Fibroblast of skin of left quadriceps (primary cell): Measurements from ENCODE around the gene DNAJC12.
"Not testable (repeated sequence)": the region's sequence is repeated elsewhere in the genome, so short reads cannot be mapped to it uniquely, and the experiment has no call there.

Experiments
- DNase-seq, 2 experiments: peaks; one replicate each; pipeline ENCODE4 v3.0.0-alpha.2; 2013; ENCODE audit warnings: low read depth in 2 of 2

DNAJC12 gene

DNA sequence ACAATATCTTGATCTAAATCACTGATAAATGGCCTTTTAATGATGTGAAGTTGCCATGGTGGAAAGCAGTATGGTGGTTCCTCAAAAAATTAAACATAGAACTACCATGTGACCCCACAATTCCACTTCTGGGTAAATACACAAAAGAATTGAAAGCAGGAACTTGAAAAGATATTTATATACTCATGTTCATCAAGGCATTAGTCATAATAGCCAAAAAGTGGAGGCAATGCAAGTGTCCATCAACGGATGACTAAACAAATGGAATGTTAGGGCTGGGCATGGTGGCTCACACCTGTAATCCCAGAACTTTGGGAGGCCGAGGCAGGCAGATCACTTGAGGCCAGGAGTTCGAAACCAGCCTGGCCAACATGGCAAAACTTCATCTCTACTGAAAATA is 2.0 kb upstream of the DNAJC12 start:
- DNase-seq = no peak

DNA sequence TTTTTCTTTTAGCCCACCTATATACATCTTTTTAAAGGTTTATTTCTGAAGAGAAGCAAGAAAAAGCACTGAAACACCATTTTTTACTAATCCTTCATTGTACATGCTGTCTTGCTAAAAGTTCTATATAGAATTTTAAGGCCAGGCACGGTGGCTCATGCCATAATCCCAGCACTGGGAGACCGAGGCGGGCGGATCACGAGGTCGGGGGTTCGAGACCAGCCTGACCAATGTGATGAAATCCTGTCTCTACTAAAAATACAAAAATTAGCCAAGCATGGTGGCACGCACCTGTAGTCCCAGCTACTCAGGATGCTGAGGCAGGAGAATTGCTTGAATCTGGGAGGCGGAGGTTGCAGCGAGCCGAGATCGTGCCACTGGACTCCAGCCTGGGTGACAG is 1.5 kb upstream of the DNAJC12 start:
- not testable (repeated sequence) for DNase-seq

DNA sequence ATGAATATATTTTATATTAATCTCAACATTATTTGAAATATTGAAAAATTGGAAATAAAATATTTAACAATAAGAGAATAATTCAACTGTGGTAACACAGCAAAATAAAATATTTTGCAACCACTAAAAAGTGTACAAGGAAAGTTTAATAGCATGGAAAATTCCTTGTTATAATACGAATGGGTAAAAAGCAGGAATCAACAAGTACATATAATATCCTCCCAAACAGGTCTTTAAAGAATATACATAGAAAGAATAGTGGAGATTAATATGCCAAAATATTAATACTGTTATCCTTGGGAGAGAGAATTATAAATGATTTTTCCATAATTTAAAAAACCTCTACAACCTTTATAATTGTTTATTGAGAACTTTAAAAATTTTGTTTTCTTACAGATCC is 1.0 kb downstream of the DNAJC12 start:
- no peak for DNase-seq

DNA sequence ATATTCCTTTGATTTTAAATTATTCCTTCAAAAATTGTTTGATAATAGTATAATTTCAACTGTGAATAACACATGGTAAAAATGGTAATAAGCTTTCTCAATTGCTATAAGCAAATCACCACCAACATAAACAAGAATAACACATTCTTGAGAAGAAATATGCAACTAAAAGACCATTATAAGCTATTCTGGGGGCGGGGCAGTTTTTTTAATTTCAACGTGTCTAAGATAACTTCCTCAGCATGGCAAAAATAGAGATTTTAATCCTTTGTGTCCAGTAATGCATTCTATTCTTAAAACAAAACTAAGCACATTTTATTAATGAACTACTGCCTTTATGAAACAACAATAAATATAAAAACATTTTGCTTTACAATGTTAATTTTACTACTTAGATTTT is 1.5 kb downstream of the DNAJC12 start:
- no peak for DNase-seq

- DNase-seq = not testable (repeated sequence)
Observed at GRCh38 chr10:67835541-67836394, 2.2 kb downstream of the DNAJC12 start.

DNA sequence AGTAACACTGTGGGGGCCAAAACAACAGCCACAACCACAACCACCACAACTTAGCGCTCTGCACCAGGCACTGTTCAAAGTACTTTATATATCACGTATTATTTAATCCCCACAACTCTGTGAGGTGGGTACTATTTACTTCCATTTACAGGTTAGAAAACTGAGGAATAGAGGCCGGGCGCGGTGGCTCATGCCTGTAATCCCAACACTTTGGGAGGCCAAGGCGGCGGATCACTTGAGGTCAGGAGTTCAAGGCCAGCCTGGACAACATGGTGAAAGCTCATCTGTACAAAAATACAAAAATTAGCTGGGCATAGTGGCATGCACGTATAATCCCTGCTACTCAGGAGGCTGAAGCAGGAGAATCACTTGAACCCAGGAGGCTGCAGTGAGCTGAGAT is 3.6 kb downstream of the DNAJC12 start:
- DNase-seq = no peak

- no peak for DNase-seq
Observed at GRCh38 chr10:67827811-67828210, 10.2 kb downstream of the DNAJC12 start.

GRCh38 chr10:67819768-67820204 is 18.2 kb downstream of the DNAJC12 start:
- DNase-seq = no peak

DNA sequence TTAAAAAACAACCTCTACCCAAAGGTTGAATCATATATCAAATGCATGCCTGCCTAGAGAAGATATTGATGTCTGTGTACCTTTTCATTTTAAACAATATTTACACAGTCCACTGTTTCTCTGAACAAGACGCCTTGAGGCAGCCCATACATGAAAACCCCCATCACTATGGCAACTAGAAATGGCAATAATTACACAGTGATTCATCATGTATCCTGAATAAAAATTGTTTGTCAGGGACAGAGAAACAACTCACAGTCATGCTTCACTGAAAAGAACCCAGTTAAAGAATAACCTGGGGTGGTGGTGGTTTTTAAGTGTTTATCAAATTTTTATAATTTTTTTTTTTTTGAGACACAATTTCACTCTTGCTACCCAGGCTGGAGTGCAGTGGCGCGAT is 19.7 kb downstream of the DNAJC12 start:
- DNase-seq = no peak

- DNase-seq = no peak
Observed at GRCh38 chr10:67816719-67817118, 21.3 kb downstream of the DNAJC12 start.

DNA sequence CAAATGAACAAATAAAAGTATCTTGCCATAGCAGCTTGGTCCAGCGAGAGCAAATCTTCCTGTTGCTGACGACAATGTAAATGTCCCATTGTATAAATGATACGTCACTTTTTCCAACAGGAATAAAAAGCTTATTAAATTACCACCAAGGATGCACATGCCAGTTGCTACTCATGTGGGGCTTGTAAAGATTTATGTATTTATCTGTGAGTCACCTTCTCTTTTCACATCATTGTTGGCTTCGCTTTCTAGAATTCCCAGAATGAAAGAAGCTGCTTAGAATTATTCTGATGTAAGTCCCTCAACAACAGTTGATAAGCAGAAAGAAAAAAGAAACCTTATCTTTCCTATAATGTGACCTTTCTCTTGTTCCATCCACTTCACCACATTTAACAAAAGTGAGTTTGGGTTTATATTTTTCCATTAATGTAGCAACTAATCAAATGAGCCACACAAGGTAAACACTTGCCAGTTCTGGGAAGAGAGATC is 22.4 kb downstream of the DNAJC12 start:
- DNase-seq = no peak

DNA sequence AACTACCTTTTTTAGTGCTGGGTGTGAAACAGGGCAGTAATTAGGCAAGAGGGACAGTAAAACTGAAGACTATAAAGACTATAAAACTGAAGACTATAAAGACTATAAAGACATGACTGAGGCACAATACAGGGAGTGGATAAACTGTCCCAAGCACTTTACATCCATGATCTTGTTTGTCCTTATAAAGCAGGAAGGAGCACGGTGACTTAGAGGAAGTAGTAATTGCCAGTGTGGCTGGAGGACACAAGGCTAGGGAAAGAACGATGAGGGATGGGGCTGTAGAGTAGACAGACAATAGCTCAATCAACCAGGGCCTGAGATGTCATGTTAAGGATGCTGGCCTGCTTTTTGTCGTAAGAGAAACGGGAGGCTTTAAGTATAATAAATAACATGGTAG is 26.0 kb downstream of the DNAJC12 start:
- no peak for DNase-seq

DNA sequence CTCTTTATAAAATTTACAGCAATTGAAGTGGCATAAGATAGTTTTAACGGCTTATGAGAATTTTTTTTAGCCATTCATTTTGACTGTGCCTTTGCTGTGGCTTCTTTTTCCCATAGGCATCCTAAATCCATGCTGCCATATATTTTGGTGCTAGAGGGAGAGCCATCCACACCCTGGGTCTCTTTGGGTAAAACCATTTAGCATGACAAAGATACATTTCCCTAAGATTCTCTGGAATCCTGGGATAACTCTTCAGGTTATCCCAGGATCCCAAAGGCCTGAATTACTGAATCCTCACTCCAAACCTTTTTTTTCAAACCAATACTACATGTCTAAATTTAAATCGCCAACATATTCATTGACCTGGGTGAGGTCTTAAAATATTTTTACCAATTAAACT is 28.9 kb downstream of the DNAJC12 start:
- no peak for DNase-seq

DNA sequence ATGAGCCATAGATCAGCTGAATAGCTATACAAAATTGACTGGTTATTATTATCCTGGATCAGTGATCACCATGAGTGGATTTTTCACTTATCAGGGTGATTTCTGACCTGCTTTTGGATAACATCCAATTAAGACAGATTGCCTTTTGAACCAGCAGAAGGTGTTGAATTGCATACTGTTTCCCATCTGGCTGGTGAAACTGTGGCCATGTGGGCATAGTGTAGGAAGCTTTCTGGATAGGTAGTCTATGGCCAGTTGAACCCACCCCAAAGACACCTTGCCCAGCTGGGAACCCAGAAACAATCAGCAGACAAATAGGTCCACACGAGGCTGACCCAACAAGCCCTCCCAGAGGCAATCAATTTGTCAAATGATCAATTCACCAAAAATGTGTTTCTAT is 29.3 kb downstream of the DNAJC12 start:
- no peak for DNase-seq

GRCh38 chr10:67807855-67808456 is 30.0 kb downstream of the DNAJC12 start:
- DNase-seq = no peak

GRCh38 chr10:67804395-67804678 is 33.7 kb downstream of the DNAJC12 start:
- no peak for DNase-seq

DNA sequence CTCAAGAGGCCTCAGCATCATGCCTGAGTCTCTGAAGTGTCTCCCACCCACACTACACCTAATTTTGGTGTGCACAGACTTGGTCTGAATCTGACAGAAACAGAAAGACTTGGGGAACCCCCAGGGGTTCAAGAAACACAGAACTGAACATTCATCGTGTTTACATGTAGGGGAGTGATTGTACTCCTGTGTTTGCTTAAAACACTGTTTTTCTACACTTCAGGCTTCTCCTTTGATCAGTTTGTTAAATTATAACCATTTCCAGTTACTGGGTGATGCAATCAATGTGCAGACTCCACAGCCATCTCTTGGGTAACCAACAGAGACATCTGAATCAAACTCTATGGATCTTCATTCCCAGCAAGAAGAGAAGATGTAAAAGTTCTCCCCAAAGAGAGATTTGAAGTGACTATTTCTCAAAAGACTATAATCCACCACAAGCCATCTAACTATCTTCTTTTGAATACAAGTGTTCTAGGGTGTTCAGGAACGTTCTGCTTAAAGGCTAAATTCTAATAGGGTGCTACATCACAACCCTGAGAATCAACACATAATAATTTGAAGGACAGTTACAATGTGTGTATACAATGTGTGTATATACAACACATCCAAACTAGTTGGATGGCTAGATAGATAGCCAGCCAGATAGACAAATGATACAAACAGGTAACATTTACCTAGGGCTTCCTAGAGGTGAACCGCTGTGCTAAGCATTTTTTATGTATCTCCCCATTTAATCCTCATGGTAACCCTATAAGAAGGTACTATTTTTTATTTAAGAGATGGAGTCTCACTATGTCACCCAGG is 34.2 kb downstream of the DNAJC12 start:
- no peak for DNase-seq

- no peak for DNase-seq
Observed at GRCh38 chr10:67802767-67803538, 35.0 kb downstream of the DNAJC12 start.

DNA sequence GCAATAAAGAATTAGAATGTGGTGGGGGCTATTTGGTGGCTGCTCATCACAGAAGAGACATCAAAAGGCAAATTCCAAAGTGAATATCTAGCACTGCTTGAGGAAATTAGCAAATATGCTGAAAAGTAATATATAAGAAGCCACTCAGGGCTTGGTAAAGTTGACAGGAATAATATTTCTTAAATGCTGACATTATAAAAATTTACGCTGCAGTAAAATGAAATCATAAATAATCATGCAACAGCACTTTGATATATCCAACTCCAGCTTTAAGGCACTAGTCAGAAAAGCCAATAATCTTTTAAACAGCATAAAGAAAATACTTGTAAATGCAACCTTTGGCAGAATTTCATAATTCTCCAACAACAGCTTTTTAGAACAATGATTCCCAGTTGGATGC is 36.9 kb downstream of the DNAJC12 start:
- DNase-seq = no peak

GRCh38 chr10:67794909-67795460 is 43.0 kb downstream of the DNAJC12 start:
- DNase-seq = no peak

DNA sequence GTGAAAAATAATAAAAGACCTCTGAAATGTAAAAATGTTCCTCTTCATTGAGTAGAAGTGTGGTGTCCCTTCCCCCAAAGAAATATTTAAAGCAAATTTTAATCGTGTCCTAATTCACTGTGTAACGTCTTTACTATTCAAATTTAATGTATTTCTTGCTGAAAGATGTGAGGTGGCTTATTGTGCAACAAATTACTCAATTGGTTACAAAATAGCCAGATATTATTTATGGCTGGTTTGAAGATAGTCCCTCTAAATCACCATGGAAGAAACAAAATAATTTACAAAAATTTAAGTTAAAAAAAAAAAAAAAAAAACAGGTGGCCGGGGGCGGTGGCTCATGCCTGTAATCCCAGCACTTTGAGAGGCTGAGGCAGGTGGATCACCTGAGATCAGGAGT is 43.7 kb downstream of the DNAJC12 start:
- DNase-seq = no peak

- no peak for DNase-seq
Observed at GRCh38 chr10:67793313-67793712, 44.7 kb downstream of the DNAJC12 start.
